Astrocyte of the spinal cord (primary cell): ENCODE results near the gene IL1B.

ENCODE experiments used
- DNase-seq: peaks from one replicate; pipeline ENCODE4 v3.0.0; 2011; ENCODE audit warnings: low read depth, low spot score
- H3K4me3 ChIP-seq: 2 replicates; pipeline ENCODE4 v1.5.1; 2011; ENCODE audit warnings: low read depth, mild to moderate bottlenecking, low read length, moderate library complexity
- in situ Hi-C: cut with HindIII; loops from 2 replicates; pipeline ENCODE4 v1.10.0; 2017; ENCODE audit warnings: low sequenced_read_pairs
- TF ChIP-seq, protein P1 (sequence below): IDR thresholded peaks from 2 replicates; pipeline ENCODE4 v1.5.1; 2012; ENCODE audit warnings: low read depth, mild to moderate bottlenecking, low read length, inconsistent platforms

Gene IL1B

GRCh38 chr2:112809112-112809511 is 27.5 kb downstream of the IL1B start:
- in situ Hi-C loops: no loop called here
- TF ChIP-seq, protein P1, sequence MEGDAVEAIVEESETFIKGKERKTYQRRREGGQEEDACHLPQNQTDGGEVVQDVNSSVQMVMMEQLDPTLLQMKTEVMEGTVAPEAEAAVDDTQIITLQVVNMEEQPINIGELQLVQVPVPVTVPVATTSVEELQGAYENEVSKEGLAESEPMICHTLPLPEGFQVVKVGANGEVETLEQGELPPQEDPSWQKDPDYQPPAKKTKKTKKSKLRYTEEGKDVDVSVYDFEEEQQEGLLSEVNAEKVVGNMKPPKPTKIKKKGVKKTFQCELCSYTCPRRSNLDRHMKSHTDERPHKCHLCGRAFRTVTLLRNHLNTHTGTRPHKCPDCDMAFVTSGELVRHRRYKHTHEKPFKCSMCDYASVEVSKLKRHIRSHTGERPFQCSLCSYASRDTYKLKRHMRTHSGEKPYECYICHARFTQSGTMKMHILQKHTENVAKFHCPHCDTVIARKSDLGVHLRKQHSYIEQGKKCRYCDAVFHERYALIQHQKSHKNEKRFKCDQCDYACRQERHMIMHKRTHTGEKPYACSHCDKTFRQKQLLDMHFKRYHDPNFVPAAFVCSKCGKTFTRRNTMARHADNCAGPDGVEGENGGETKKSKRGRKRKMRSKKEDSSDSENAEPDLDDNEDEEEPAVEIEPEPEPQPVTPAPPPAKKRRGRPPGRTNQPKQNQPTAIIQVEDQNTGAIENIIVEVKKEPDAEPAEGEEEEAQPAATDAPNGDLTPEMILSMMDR: no peak

DNA sequence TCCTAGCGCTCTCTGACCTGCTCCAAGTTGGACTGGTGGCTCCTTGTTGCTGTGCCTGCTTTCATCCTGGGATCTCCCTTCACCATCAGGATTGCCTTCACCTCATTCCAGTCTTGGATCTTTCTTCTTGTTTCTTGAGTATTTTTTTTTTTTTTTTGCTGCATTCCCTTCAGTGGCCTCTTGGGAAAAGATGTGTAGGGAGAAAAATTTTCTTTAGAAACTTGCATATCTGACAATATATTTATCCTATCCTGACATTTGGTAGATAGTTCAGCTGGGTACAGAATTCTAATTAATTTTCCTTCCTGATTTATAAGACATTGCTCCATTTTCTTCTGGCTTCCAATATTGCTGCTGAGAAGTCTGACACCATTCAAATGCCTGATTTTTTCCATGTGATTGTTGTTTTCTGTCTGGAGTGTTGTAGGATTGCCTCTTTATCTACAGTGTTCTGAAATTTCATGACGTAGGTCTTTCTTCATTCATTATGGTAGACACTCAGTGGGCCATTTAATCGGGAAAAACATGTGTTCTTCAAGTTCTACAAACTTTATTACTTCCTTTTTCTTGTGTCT is 29.3 kb downstream of the IL1B start:
- no peak overlapping the region for H3K4me3 ChIP-seq
- in situ Hi-C loops: no loop called here
- no peak for DNase-seq
- TF ChIP-seq, protein P1: no peak

More at GRCh38 chr2:112809112-112809511, 27.5 kb downstream of the IL1B start:
- no peak overlapping the region for H3K4me3 ChIP-seq
- no peak for DNase-seq

DNA sequence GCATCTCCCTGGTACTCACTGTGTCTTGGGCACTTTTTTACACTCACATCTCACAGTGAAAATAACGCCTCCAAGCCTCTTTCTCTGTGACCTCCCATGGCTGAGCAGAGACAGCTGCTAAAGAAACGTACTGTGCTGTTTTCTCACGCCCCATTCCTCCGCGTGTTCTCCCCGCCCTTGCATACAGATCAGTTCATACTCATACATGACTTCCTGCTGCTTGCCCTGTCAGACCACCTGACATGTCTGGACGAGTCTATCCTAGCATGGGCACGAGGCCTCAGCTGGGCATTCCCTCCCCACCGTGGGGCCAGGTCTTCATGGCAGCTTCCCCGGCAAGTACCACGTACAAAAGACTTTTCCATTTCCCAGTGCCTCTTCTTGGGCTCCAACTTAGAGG is 31.0 kb downstream of the IL1B start:
- in situ Hi-C loops: no loop called here
- DNase-seq: no peak
- H3K4me3 ChIP-seq: no peak overlapping the region
- TF ChIP-seq, protein P1: no peak

- TF ChIP-seq, protein P1: no peak
- peak; percentile 84 for DNase-seq
- in situ Hi-C loops: no loop called here
- no peak overlapping the region for H3K4me3 ChIP-seq
Observed at GRCh38 chr2:112803691-112804521, 32.7 kb downstream of the IL1B start.

- in situ Hi-C loops: no loop called here
- TF ChIP-seq, protein P1: no peak
- DNase-seq: no peak
- H3K4me3 ChIP-seq: no peak overlapping the region
Observed at GRCh38 chr2:112800881-112801583, 35.5 kb downstream of the IL1B start.
